ENCODE data around the gene ZNFX1.
"Not testable (repeated sequence)": the region's sequence is repeated elsewhere in the genome, so short reads cannot be mapped to it uniquely, and the experiment has no call there.

The ZNFX1 gene

GRCh38 chr20:49218739-49219090 lies 59.1 kb downstream of the ZNFX1 start:
- not testable (repeated sequence) for DNase-seq (ENCODE audit: insufficient read length, low spot score)

DNA sequence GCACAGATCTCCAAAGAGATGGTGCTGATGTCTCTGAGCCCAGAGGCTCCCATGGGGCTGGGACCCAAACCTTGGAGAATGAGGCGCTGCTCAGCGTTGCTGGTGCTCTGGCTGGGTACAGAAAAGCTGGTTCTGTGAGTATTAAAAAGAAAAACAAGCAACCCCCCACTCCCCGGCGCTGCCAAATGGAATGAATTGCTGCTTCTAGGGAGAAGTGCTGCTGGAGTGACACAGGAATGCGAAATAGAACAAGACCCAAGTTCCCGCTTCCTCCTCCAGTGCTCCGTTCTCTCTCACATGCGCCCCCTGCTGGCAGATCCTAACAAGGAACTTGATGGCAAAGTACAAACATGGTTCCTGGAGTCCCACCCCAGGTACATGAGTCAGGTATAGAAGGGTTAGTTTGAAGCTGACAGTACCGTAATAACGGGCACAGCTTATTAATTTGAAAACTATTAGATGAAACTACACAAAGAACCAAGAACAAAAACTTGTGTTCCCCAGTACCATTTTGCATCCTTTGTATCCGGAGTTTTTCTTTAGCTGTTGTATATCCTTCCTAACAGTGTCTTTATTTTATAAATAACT lies 60.8 kb downstream of the ZNFX1 start:
- peak; percentile 50 for DNase-seq (ENCODE audit: insufficient read length, low spot score)
- FAIRE-seq = peak; percentile 85

More at GRCh38 chr20:49218739-49219090, 59.1 kb downstream of the ZNFX1 start:
- FAIRE-seq = not testable (repeated sequence)

DNA sequence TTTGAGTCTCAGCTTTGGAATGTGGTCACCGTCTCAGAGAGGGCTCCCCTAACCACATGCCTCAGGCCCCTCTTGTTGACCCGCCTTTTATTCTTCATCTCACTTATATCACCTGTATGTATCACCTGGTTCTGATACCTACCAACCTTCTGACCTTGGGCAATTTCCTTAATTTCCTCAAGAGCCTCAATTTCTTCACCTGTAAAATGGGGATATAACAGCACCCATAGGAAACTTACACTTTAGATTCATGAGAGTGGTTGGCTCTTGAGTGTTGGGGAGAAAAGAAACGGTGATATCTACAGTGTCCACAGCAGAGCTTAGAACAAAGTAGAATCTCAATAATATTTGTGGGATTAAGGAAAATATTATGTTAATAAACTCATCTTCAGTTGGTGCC lies 62.6 kb downstream of the ZNFX1 start:
- DNase-seq (ENCODE audit: insufficient read length, low spot score) = no peak
- no peak for FAIRE-seq

GRCh38 chr20:49214571-49214970 lies 63.3 kb downstream of the ZNFX1 start:
- DNase-seq (ENCODE audit: insufficient read length, low spot score) = no peak
- no peak for FAIRE-seq

DNA sequence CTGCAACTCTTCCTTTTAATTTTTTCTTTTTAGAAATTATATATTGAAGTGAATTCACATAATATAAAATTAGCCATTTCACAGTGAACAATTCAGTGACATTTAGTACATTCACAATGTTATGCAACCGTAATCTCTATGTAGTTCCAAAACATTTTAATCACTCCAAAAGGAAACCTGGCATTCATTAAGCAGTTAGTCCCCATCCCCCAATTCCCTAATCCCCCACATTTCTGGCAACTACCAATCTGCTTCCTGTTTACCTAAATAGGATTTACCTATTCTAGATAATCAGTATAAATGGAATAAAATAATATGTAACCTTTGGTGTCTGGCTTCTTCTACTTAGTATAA lies 67.1 kb downstream of the ZNFX1 start:
- FAIRE-seq = no peak
- no peak for DNase-seq (ENCODE audit: insufficient read length, low spot score)

DNA sequence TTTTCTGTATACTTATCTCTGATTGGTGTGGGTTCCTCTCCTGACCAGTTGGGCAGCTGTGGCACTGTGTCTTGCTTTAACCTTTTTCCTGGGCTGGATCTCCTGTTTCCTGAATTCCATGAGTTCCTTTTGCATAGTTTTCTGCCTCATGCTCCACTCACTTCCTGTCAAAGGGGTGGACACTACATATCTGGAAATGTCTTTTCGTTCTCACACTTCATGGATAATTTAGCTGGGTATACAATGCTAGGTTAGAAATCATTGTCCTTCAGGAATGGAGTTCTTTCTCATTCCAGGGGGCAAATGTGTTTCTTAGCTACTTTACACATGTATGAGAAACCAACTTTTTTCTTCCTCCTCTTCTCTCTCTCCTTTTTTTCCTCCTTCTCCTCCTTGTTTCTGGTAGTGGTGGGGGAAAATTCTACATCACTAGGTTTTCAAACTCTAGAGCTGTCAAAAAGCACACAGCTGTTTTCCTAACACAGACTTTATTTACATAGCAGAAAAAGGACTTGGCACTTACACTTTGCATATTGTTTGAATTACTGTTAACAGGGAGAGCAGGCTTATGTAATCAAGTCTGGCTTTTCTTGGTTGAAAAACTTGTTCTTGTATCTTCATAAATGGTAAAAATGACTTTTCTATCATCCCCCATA lies 67.6 kb downstream of the ZNFX1 start:
- DNase-seq (ENCODE audit: insufficient read length, low spot score) (no peak), FAIRE-seq (no peak)

DNA sequence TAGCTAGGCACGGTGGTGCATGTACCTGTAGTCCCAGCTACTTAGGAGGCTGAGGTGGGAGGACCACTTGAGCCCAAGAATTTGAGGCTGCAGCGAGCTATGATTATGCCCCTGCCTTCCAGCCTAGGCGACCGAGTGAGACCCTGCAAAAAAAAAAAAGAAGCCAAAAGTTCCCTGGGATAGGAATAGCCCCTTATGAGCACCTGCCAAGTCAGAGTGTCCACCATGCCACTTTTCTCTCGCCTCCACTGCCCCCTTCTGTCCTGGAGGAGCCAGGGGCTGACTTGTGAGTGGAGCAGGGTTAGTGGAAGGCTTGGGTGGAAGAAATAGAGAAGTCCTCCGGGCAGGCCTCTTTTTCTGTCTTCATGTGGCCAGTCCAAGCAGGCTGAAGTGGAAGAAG lies 70.8 kb downstream of the ZNFX1 start:
- no peak for FAIRE-seq
- DNase-seq (ENCODE audit: insufficient read length, low spot score) = no peak

GRCh38 chr20:49203746-49204145 lies 74.1 kb downstream of the ZNFX1 start:
- FAIRE-seq (no peak), DNase-seq (ENCODE audit: insufficient read length, low spot score) (no peak)

GRCh38 chr20:49203011-49203410 lies 74.8 kb downstream of the ZNFX1 start:
- no peak for FAIRE-seq
- no peak for DNase-seq (ENCODE audit: insufficient read length, low spot score)

DNA sequence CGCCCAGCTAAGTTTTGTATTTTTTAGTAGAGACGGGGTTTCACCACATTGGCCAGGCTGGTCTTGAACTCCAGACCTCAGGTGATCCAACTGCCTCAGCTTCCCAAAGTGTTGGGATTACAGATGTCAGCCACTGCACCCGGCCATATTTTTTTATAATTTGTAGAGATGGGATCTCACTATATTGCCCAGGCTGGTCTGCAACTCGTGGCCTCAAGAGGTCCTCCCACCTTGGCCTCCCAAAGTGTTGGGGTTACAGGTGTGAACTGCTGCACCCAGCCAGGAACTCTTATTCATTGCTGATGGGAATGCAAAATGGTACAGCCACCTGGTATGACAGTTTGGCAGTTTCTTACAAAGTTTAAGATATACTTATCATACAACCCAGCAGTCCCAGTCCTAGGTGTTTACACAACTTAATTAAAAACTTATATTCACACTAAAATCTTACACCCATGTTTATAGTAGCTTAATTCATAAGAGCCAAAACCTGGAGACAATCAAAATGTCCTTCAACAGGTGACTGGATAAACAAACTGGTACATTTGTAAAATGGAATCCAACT lies 78.0 kb downstream of the ZNFX1 start:
- FAIRE-seq (no peak), DNase-seq (ENCODE audit: insufficient read length, low spot score) (no peak)

DNA sequence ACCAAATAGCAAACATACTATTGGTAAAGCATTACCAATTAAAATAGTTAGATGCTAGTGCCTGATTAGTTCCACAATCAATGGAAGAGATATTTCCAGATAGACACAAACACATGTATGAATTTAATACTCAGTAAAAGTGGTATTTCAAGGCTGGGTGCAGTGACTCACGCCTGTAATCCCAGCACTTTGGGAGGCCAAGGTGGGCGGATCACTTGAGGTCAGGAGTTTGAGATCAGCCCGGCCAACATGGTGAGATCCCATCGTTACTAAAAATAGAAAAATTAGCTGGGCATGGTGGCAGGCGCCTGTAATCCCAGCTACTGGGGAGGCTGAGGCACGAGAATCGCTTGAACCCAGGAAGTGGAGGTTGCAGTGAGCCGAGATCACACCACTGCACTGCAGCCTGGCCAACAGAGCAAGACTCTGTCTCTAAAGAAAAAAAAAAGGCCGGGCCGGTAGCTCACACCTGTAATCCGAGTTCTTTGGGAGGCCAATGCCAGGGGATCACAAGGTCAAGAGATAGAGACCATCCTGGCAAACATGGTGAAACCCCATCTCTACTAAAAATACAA lies 84.8 kb downstream of the ZNFX1 start:
- not testable (repeated sequence) for DNase-seq (ENCODE audit: insufficient read length, low spot score); FAIRE-seq

Data from GM19239 (cell line).